Fibroblast of lung (primary cell): ENCODE measurements around the gene WDR89. TPM values are rescaled to one million over a fixed set of nuclear protein-coding genes. Genes with fewer than 3 reads are reported as not detected.

Experiments used
- DNase-seq, 2 donors: peaks; one replicate each; pipeline versions ENCODE4 v3.0.0 to v3.0.0-alpha.2; 2010; ENCODE audit warnings: low read depth in 2 of 2
- H2AFZ ChIP-seq: 2 replicates; pipeline ENCODE4 v1.5.1; 2012; ENCODE audit warnings: low read length, control low read depth, inconsistent platforms
- H3K27ac ChIP-seq: 2 replicates; pipeline ENCODE4 v1.5.1; 2011; ENCODE audit warnings: low read length, control low read depth; ENCODE audit not compliant: insufficient read depth
- H3K27me3 ChIP-seq: 2 replicates; pipeline ENCODE4 v1.5.1; 2011; ENCODE audit warnings: mild to moderate bottlenecking, low read length; ENCODE audit not compliant: control insufficient read depth, insufficient read depth
- H3K36me3 ChIP-seq: 2 replicates; pipeline ENCODE4 v1.5.1; 2011; ENCODE audit warnings: low read length; ENCODE audit not compliant: control insufficient read depth, insufficient read depth
- H3K4me1 ChIP-seq: 2 replicates; pipeline ENCODE4 v1.5.1; 2011; ENCODE audit warnings: low read length; ENCODE audit not compliant: control insufficient read depth, insufficient read depth; ENCODE audit errors: extremely low read depth
- H3K4me2 ChIP-seq: 2 replicates; pipeline ENCODE4 v1.5.1; 2011; ENCODE audit warnings: low read length, control low read depth; ENCODE audit not compliant: insufficient read depth; ENCODE audit errors: extremely low read depth
- H3K4me3 ChIP-seq, 4 experiments: fragments of 200-600 bp in 1 of 4; sonication (generic) in 1 of 4; replicated peaks in 1 of 4; 2 replicates each; pipeline ENCODE4 v1.5.1; 2011 to 2016; ENCODE audit warnings: low read length in 4 of 4, low read depth in 3 of 4, mild to moderate bottlenecking in 3 of 4, control low read depth in 2 of 4, inconsistent platforms in 1 of 4, mixed read lengths in 1 of 4; ENCODE audit not compliant: insufficient read depth in 1 of 4; ENCODE audit errors: control extremely low read depth in 1 of 4
- H3K79me2 ChIP-seq: 2 replicates; pipeline ENCODE4 v1.5.1; 2012; ENCODE audit warnings: mild to moderate bottlenecking, low read length, inconsistent platforms; ENCODE audit not compliant: control insufficient read depth, insufficient read depth
- H3K9ac ChIP-seq: 2 replicates; pipeline ENCODE4 v1.5.1; 2011; ENCODE audit warnings: mild to moderate bottlenecking, low read length, control low read depth; ENCODE audit not compliant: insufficient read depth
- H3K9me3 ChIP-seq: 2 replicates; pipeline ENCODE4 v1.5.1; 2012; ENCODE audit warnings: low read depth, low read length; ENCODE audit not compliant: control insufficient read depth, insufficient read depth
- H4K20me1 ChIP-seq: 2 replicates; pipeline ENCODE4 v1.5.1; 2011; ENCODE audit warnings: low read length; ENCODE audit not compliant: control insufficient read depth, insufficient read depth; ENCODE audit errors: extremely low read depth
- EZH2 ChIP-seq: IDR thresholded peaks from 2 replicates; pipeline ENCODE4 v1.5.1; 2012; ENCODE audit warnings: low read length, control low read depth, mild to moderate bottlenecking; ENCODE audit errors: missing control alignments
- polyA plus RNA-seq, 2 donors: library from polyadenylated mRNA; depleted of rRNA in 1 of 2; stranded (reverse) in 1 of 2; unstranded in 1 of 2; fragments of >200 nt; gene quantifications; 2 replicates each; pipeline ENCODE4 v1.2.1, GENCODE V29; 2011 to 2012; ENCODE audit warnings: missing spikeins in 1 of 2
- total RNA-seq: library from RNA; depleted of rRNA; stranded (reverse); fragments of >200 nt; gene quantifications from 2 replicates; pipeline ENCODE4 v1.2.1, GENCODE V29; 2014
- TF ChIP-seq, protein P1 (sequence below), 2 donors: IDR thresholded peaks in 1 of 2; conservative IDR thresholded peaks in 1 of 2; 1 replicate in 1 of 2; 2 replicates in 1 of 2; pipeline ENCODE4 v1.5.1; 2011 to 2012; ENCODE audit warnings: low read length in 2 of 2, control low read depth in 1 of 2, inconsistent platforms in 1 of 2, low read depth in 1 of 2, mild to moderate bottlenecking in 1 of 2

Gene WDR89
- total and polyA plus RNA-seq, 2 donors (not counting 1 experiment from before 2014, with no cell fraction given): 7.7 to 11.1 TPM

DNA sequence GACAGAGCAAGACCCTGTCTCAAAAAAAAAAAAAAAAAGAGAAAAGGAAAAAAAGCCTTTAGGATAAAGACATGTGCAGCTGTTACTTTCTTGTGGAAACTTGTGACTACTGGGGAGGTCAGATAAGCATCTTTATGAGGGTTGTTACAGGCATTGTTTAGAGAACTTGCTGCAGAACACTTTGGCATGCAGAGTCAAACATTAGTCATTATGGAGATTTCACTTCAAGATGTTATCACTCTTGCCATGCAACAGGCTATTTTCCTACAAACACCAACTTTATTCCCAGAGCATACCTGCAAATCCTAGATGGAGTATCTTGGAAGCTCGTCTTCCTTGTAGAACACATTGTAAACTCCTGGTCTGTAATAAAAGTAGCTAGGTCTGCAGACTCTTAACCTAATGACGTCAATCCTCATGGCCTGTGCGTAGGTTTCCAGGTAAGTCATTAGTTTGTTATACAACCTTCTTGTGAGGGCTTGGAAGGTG is 36.3 kb upstream of the WDR89 start:
- Histone ChIP-seq H3K79me2 (no peaks in the 10 kb centered on the region), H3K4me3 (no peak overlapping the region), H3K27me3 (no peaks in the 10 kb centered on the region), H3K27ac (no peak overlapping the region), H4K20me1 (no peaks in the 10 kb centered on the region), H3K9ac (no peak overlapping the region), H3K9me3 (no peaks in the 10 kb centered on the region), H3K4me1 (no peaks in the 10 kb centered on the region), H3K36me3 (peaks cover 2% of the 10 kb centered on the region), H3K4me2 (no peak overlapping the region), H2AFZ (no peak overlapping the region)
- peak in 1 of 2 donors; percentile 74 for DNase-seq
- TF ChIP-seq, protein P1, sequence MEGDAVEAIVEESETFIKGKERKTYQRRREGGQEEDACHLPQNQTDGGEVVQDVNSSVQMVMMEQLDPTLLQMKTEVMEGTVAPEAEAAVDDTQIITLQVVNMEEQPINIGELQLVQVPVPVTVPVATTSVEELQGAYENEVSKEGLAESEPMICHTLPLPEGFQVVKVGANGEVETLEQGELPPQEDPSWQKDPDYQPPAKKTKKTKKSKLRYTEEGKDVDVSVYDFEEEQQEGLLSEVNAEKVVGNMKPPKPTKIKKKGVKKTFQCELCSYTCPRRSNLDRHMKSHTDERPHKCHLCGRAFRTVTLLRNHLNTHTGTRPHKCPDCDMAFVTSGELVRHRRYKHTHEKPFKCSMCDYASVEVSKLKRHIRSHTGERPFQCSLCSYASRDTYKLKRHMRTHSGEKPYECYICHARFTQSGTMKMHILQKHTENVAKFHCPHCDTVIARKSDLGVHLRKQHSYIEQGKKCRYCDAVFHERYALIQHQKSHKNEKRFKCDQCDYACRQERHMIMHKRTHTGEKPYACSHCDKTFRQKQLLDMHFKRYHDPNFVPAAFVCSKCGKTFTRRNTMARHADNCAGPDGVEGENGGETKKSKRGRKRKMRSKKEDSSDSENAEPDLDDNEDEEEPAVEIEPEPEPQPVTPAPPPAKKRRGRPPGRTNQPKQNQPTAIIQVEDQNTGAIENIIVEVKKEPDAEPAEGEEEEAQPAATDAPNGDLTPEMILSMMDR (conservative IDR thresholded peaks at IDR 0.05 in 1 of 2, IDR thresholded peaks at IDR 0.05 in 1 of 2; ENCODE audit: low read depth in 1 of 2, low read length in 2 of 2): no peak
- TF ChIP-seq EZH2: no peak

DNA sequence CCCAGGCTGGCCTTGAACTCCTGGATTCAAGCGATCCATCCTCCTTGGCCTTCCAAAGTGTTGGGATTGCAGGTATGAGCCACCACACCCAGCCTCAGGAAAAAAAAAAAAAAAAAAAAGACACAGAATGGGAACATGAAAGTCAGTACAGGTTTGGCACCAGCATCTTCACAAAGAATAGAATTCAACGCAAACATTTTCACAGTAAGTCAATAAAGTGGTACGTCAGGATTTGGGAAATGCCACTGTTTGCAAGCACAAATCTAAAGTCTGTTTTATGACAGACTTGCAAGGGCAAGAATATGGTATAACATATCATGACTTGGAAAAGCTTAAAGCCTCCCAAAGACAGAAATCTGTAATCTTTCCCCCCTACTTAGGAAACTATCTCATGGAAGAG is 34.9 kb upstream of the WDR89 start:
- Histone ChIP-seq H3K9me3 (no peaks in the 10 kb centered on the region), H3K36me3 (peaks cover 2% of the 10 kb centered on the region)
- TF ChIP-seq EZH2: no peak
- TF ChIP-seq, protein P1 (conservative IDR thresholded peaks at IDR 0.05 in 1 of 2, IDR thresholded peaks at IDR 0.05 in 1 of 2; ENCODE audit: low read depth in 1 of 2, low read length in 2 of 2): no peak

DNA sequence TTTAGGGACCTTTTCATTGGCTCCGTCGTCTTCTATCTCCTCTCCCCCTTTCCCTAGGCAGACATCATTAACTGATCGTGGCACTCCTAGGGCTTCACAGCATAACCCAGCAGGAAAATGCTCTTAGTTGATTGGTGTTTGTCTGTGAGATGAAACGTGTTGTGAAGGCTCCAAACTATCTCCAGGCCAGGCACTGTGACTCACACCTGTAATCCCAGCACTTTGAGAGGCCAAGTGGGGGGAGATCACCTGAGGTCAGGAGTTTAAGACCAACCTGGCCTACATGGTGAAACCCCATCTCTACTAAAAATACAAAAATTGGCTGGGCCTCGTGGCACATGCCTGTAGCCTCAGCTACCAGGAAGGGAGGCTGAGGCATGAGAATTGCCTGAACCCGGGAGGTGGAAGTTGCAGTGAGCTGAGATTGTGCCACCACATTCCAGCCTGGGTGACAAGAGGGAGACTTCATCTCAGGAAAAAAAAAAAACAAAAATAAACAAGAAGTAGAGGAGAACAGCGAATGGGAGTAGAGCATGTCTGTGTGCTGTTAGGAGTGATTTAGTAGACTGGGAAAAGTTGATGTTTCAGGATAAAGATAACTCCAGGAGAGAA is 32.3 kb upstream of the WDR89 start:
- H3K4me3 ChIP-seq: no peak overlapping the region
- H3K4me1 ChIP-seq: no peaks in the 10 kb centered on the region
- no peaks in the 10 kb centered on the region for H3K27me3 ChIP-seq
- peaks cover 2% of the 10 kb centered on the region for H3K36me3 ChIP-seq
- no peaks in the 10 kb centered on the region for H4K20me1 ChIP-seq
- H3K27ac ChIP-seq: no peak overlapping the region
- H3K9me3 ChIP-seq: no peaks in the 10 kb centered on the region
- H3K4me2 ChIP-seq: no peak overlapping the region
- H3K9ac ChIP-seq: no peak overlapping the region
- H3K79me2 ChIP-seq: no peaks in the 10 kb centered on the region
- no peak overlapping the region for H2AFZ ChIP-seq
- no peak for TF ChIP-seq EZH2
- TF ChIP-seq, protein P1 (conservative IDR thresholded peaks at IDR 0.05 in 1 of 2, IDR thresholded peaks at IDR 0.05 in 1 of 2; ENCODE audit: low read depth in 1 of 2, low read length in 2 of 2): no peak
- DNase-seq: no peak

More for the DNA sequence above, 34.9 kb upstream of the WDR89 start:
- Histone ChIP-seq H3K27me3 (no peaks in the 10 kb centered on the region), H4K20me1 (no peaks in the 10 kb centered on the region), H3K27ac (no peak overlapping the region), H3K4me3 (no peak overlapping the region), H2AFZ (no peak overlapping the region), H3K4me2 (no peak overlapping the region), H3K9ac (no peak overlapping the region), H3K4me1 (no peaks in the 10 kb centered on the region), H3K79me2 (no peaks in the 10 kb centered on the region)
- DNase-seq: no peak
